Glutamatergic neuron (in vitro differentiated cells): Measurements from ENCODE around the gene BRD4. TPM values are rescaled to one million over a fixed set of nuclear protein-coding genes. Genes with fewer than 3 reads are reported as not detected.

ENCODE experiments used
- DNase-seq: peaks from one replicate; pipeline ENCODE4 v3.0.0; 2022
- H3K27ac Mint-ChIP-seq: one replicate; pipeline ENCODE4 v1.8.0; 2020; ENCODE audit warnings: mild to moderate bottlenecking, mixed read lengths, inconsistent platforms; ENCODE audit not compliant: unreplicated experiment
- H3K27me3 Mint-ChIP-seq: one replicate; pipeline ENCODE4 v1.8.0; 2020; ENCODE audit warnings: mild to moderate bottlenecking, moderate library complexity, mixed read lengths, inconsistent platforms; ENCODE audit not compliant: unreplicated experiment
- H3K36me3 Mint-ChIP-seq: one replicate; pipeline ENCODE4 v1.8.0; 2020; ENCODE audit warnings: mild to moderate bottlenecking, mixed read lengths, inconsistent platforms; ENCODE audit not compliant: unreplicated experiment
- H3K4me1 Mint-ChIP-seq: one replicate; pipeline ENCODE4 v1.8.0; 2020; ENCODE audit warnings: mild to moderate bottlenecking, low read depth, mixed read lengths, inconsistent platforms; ENCODE audit not compliant: unreplicated experiment
- H3K4me3 Mint-ChIP-seq: one replicate; pipeline ENCODE4 v1.8.0; 2020; ENCODE audit warnings: mild to moderate bottlenecking, mixed read lengths, inconsistent platforms; ENCODE audit not compliant: unreplicated experiment
- H3K9me3 Mint-ChIP-seq: one replicate; pipeline ENCODE4 v1.8.0; 2020; ENCODE audit warnings: mild to moderate bottlenecking, moderate library complexity, mixed read lengths, inconsistent platforms; ENCODE audit not compliant: unreplicated experiment
- CTCF ChIP-seq: fragments of 200-600 bp; sonication (generic); IDR thresholded peaks from one replicate; pipeline ENCODE4 v1.5.0; 2021; ENCODE audit not compliant: partially characterized antibody, unreplicated experiment
- total RNA-seq: library from RNA; stranded (reverse); fragmentation: NEBNext Ultra II Directional; extraction: Animal tissue kit (Norgen Biotek cat#: 25700); gene quantifications from one replicate; pipeline ENCODE4 v1.2.1, GENCODE V29; 2021; ENCODE audit not compliant: unreplicated experiment

BRD4 gene
- total RNA-seq, 1 donor from 2014 or later: 162 TPM

GRCh38 chr19:15191982-15192381, 140.4 kb downstream of the BRD4 start:
- H3K36me3 Mint-ChIP-seq: no peaks in the 10 kb centered on the region
- no peaks in the 10 kb centered on the region for H3K4me1 Mint-ChIP-seq
- H3K4me3 Mint-ChIP-seq: no peak overlapping the region
- no peak for DNase-seq
- H3K27me3 Mint-ChIP-seq: peaks cover 6% of the 10 kb centered on the region
- no peak overlapping the region for H3K27ac Mint-ChIP-seq
- no peak for TF ChIP-seq CTCF
- H3K9me3 Mint-ChIP-seq: peaks cover 6% of the 10 kb centered on the region

DNA sequence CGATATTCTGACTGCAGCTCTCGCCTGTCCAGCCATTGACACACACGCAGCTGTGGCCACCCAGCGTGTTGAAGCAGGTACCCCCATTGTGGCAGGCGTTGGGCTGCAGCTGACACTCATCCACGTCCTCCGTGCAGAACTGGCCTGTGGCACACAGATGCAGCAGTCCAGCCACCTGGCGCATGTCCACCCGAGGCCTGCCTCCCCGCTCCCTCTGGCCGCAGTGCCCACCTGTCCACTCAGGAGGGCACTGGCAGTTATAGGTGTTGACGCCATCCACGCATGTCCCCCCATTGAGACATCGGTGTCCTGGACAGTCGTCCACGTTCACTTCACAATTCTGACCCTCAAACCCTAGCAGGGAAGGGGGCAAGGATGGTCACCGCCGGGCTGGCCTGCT, 140.8 kb downstream of the BRD4 start:
- no peaks in the 10 kb centered on the region for H3K4me1 Mint-ChIP-seq
- peaks cover 6% of the 10 kb centered on the region for H3K9me3 Mint-ChIP-seq
- no peak overlapping the region for H3K4me3 Mint-ChIP-seq
- no peak for TF ChIP-seq CTCF
- H3K36me3 Mint-ChIP-seq: no peaks in the 10 kb centered on the region
- no peak overlapping the region for H3K27ac Mint-ChIP-seq
- DNase-seq: no peak
- H3K27me3 Mint-ChIP-seq: peaks cover 3% of the 10 kb centered on the region

DNA sequence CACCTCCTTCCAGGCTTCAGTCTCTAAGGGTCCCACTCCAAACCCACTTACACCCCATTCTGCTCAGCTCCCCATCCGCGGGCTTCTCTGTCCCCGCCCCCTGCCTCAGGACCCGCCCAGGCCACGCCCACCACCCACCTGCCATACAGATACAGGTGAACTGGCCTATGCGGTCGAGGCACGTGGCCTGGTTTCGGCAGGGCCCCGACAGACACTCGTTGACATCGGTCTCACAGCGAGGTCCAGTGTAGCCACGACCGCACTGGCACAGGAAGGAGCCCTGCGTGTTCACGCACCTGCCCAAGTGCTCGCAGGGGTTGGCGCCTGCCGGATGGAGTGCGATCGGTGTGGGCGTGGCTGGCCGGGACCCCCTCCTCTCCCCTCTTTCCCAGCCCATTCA, 143.5 kb downstream of the BRD4 start:
- peaks cover 7% of the 10 kb centered on the region for H3K27me3 Mint-ChIP-seq
- no peak overlapping the region for H3K27ac Mint-ChIP-seq
- peaks cover 2% of the 10 kb centered on the region for H3K9me3 Mint-ChIP-seq
- DNase-seq: no peak
- TF ChIP-seq CTCF: no peak
- peaks cover 4% of the 10 kb centered on the region for H3K4me1 Mint-ChIP-seq
- no peaks in the 10 kb centered on the region for H3K36me3 Mint-ChIP-seq
- H3K4me3 Mint-ChIP-seq: no peak overlapping the region

DNA sequence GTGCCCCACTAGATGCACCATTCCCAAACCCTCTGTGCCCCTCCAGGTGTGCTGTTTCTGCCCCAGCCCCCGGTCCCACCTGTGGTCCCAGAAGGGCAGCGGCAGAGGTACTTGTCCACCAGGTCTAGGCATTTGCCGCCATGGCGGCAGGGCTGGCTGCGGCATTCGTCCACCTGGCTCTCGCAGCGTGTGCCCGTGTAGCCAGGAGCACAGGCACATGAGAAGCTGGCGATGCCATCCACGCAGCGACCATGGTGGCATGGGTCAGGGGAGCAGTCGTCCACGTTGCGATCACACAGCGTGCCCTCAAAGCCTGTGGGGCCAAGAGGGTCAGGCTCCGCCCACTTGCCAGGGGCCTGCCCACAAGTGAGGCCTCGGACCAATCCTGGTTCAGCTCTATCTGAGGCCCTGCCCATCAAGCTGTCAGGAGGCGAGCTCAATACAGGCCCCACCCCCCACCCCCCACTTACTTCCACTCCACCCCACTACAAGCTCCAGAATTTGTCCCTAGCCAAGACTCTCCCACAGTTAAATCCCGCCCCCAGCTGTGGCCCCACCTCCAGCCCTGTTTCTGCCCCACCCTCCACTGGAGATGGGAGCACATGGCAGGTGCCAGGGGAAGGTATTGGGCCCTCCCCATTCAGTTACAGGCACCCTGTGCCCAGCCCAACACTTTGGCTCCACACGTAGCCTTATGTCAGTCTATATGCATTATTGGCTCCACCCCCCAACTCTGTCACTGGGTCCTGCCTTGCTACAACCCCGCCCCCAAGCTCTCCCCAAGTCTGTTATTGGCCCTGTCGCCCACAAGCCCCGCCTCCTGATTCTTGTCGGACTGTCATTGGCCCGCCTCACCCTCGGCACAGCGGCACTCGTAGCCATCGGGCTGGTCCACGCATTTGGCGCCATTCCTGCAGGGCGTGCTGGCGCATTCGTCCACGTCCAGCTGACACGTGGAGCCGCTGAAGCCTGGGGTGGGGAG, 145.0 kb downstream of the BRD4 start:
- no peak overlapping the region for H3K27ac Mint-ChIP-seq
- TF ChIP-seq CTCF: no peak
- no peaks in the 10 kb centered on the region for H3K36me3 Mint-ChIP-seq
- H3K27me3 Mint-ChIP-seq: peaks cover 7% of the 10 kb centered on the region
- peaks cover 4% of the 10 kb centered on the region for H3K4me1 Mint-ChIP-seq
- no peak overlapping the region for H3K4me3 Mint-ChIP-seq
- DNase-seq: no peak
- peaks cover 2% of the 10 kb centered on the region for H3K9me3 Mint-ChIP-seq

Other genes with a start within 250 kb of the BRD4 start
- 0.71 TPM for gene SYDE1, start 225.1 kb downstream of the BRD4 start, total RNA-seq
- gene NOTCH3, start 131.5 kb downstream of the BRD4 start, total RNA-seq: 3.6 TPM
- gene EPHX3, start 100.1 kb downstream of the BRD4 start, total RNA-seq: 0.61 TPM
- 28.9 TPM for gene AKAP8, start 47.2 kb upstream of the BRD4 start, total RNA-seq
- gene AKAP8L, start 86.4 kb upstream of the BRD4 start, total RNA-seq: 354 TPM
- 106 TPM for gene WIZ, start 117.4 kb upstream of the BRD4 start, total RNA-seq
- gene RASAL3, start 132.0 kb upstream of the BRD4 start, total RNA-seq: not detected
- gene PGLYRP2, start 147.0 kb upstream of the BRD4 start, total RNA-seq: not detected
- not detected for gene CYP4F22, start 176.0 kb upstream of the BRD4 start, total RNA-seq